GM12891 (cell line): ENCODE results near the gene POLE2.

Source experiments
- POLR2A ChIP-seq: IDR thresholded peaks from 2 replicates; pipeline ENCODE4 v1.6.1; 2011; ENCODE audit warnings: low read depth, low read length, control low read depth
- POLR2AphosphoS5 ChIP-seq: IDR thresholded peaks from 2 replicates; pipeline ENCODE4 v1.6.1; 2011; ENCODE audit warnings: low read depth, low read length, control low read depth

- TF ChIP-seq POLR2A (no peak), POLR2AphosphoS5 (no peak)
Observed at GRCh38 chr14:49614196-49614595, 73.8 kb downstream of the POLE2 start.
